GM10266 (cell line): Measurements from ENCODE around the gene STK4.

Experiments
- DNase-seq: peaks from one replicate; pipeline ENCODE4 v3.0.0; 2012; ENCODE audit errors: extremely low spot score
- TF ChIP-seq, protein P1 (sequence below): IDR thresholded peaks from 2 replicates; pipeline ENCODE4 v1.5.1; 2012; ENCODE audit warnings: mild to moderate bottlenecking, low read depth; ENCODE audit not compliant: control insufficient read depth, insufficient read depth; ENCODE audit errors: missing control alignments

Gene STK4

DNA sequence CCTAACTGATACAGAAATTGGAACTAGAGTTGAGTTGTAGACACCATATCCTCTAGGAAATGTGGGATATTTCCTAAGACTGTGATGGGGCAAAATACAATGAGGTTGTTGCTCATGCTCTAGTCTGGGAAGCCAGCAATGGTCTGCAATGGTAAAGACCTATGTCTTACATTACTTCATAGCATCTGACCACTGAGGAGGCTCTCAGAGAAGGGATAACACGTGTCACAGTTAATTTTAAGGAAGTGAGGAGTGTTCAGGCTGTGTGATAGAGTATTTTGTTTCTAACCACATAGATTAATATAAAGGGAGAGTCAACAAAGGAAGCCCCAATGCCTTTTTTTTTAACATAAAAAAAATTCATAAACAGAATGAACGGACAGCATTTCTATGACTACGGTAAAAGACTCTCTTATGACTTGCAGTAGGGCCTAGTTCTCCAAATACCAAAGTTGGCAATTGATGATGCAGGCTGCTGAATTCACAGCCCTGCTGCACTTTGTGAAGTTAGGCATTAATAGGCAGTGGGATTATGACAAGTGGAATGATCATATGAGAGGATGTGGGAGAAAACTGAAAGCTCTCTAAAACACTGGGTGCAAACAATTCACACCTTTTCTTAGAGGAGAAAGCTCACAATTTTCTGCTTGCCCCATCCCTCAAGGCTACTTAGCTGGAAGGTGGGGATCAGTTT is 120.9 kb downstream of the STK4 start:
- TF ChIP-seq, protein P1, sequence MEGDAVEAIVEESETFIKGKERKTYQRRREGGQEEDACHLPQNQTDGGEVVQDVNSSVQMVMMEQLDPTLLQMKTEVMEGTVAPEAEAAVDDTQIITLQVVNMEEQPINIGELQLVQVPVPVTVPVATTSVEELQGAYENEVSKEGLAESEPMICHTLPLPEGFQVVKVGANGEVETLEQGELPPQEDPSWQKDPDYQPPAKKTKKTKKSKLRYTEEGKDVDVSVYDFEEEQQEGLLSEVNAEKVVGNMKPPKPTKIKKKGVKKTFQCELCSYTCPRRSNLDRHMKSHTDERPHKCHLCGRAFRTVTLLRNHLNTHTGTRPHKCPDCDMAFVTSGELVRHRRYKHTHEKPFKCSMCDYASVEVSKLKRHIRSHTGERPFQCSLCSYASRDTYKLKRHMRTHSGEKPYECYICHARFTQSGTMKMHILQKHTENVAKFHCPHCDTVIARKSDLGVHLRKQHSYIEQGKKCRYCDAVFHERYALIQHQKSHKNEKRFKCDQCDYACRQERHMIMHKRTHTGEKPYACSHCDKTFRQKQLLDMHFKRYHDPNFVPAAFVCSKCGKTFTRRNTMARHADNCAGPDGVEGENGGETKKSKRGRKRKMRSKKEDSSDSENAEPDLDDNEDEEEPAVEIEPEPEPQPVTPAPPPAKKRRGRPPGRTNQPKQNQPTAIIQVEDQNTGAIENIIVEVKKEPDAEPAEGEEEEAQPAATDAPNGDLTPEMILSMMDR: no peak
- DNase-seq: no peak

DNA sequence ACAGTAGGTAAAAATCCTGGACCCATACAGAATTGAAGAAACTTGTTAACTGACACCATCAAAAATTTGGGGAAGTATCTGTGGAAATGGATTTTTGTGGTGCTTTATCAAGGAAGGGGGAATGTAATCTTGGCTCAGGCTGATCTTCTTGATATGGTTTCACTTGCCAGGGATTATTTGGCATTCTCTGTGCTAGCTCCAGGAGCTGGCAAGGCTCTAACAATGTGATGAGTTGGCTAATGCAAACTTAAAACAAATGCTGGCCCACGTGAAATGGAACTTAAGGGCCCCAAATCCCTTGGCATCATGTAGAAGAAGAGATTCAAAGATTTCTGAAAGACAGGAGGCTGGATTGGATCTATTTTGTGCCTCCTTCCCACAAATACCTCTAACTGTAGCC is 121.5 kb downstream of the STK4 start:
- no peak for DNase-seq
- TF ChIP-seq, protein P1: no peak

DNA sequence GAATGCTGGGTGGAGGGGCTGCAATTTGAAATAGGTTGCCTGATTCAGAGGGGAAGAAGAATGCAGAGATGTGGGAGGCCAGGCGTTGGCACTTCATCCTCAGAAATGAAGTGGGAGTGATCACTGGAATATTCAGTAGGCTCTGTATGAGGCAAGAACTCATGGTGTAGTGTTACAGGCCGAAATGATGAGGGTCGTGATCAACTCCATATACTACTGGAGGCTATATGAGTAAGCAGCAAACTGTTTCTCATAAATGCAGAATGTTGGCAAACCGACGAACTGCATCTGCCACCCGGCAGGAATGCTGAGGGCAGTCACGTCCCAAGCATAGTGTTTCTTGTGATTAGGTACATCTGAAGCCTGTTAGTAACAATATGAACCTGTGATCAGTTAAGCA is 121.9 kb downstream of the STK4 start:
- no peak for DNase-seq
- TF ChIP-seq, protein P1: no peak

DNA sequence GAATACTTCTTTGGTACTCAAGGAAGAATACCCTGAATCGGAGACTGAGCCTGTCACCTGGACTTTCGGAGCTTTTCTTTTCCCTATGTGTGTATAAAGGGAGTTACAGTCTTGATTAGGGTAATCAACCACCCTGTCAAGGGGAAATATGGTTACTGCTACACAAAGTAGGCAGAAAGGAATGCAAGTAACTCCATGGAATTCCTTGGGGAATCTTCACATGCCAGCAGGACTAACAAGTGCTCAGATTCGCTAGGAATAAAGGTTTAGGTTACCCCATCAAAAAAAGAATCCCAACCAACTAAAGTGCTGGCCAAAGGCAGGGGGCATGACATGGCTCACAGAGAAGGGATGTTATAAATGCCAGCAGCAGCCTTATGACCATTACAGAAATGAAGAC is 124.2 kb downstream of the STK4 start:
- no peak for DNase-seq
- TF ChIP-seq, protein P1: no peak

DNA sequence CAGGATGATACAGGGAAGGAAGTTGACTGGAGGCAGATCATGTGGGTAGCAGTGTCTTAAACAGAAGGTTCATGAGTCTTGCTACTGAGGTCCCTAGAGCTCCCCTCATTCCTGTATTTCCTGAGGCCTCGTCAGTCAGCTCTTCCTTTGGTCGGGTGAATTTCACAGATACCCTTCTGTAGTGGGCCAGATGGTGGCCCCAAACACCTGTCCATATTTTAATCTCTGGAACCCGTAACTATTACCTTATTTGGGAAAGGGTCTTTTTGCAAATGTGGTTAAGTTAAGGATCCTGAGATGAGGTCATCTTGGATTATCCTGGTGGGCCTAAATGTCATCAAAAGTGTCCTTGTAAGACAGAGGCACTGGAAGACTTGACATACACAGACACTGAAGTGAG is 125.1 kb downstream of the STK4 start:
- TF ChIP-seq, protein P1: no peak
- DNase-seq: no peak

DNA sequence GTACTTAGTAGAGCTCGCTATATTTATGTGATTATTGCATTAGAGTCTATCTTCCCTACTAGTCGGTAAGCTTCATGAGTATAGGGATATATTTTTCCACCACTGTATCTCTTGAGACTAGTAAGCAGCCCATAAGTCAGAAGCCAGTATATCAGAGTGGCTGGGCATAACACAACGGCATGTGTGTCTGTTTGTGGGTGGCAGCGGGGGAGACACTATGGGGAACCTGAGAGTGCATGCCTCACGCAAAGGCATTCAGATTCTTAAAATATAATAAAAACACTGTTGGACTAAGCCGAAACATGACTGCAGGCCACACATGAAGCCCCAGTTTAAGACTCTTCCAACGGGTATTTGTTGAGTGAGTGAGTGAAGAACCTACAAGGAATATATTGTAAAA is 126.6 kb downstream of the STK4 start:
- TF ChIP-seq, protein P1: no peak
- DNase-seq: no peak

DNA sequence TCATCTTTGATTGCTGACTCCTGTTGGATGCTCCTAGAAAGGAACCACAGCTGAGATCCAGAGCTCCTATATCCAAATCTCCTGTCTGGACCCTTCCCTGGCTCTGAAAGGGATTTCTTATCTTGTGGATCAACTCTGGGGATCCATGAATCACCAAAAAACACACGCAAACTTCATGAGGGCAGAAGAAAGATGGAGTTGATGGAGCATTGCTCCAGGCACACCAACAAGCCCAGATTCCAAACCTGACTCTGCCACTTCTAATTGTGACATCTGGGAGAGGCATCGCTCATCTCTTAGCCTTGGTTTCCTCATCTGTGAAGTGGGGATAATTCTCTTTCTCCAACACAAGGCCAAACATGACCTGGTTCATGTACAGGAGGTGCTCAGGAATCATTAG is 127.9 kb downstream of the STK4 start:
- no peak for DNase-seq
- TF ChIP-seq, protein P1: no peak
